Large intestine (tissue), 12 donors: ENCODE data around the gene POU2F1. TPM values are rescaled to one million over a fixed set of nuclear protein-coding genes. Genes with fewer than 3 reads are reported as not detected.

Experiments
- DNase-seq, 2 donors: peaks; one replicate each; pipeline versions ENCODE4 v3.0.0 to v3.0.0-alpha.2; 2013
- H3K27ac ChIP-seq: one replicate; pipeline ENCODE4 v1.5.1; 2013; ENCODE audit warnings: low read length
- H3K27me3 ChIP-seq: 2 replicates; pipeline ENCODE4 v1.6.1; 2013; ENCODE audit warnings: low read length; ENCODE audit not compliant: control insufficient read depth, insufficient read depth
- H3K36me3 ChIP-seq: 2 replicates; pipeline ENCODE4 v1.6.1; 2013; ENCODE audit warnings: low read length; ENCODE audit not compliant: control insufficient read depth, insufficient read depth
- H3K4me1 ChIP-seq: one replicate; pipeline ENCODE4 v1.6.1; 2013; ENCODE audit warnings: low read length; ENCODE audit not compliant: control insufficient read depth, insufficient read depth
- H3K4me3 ChIP-seq: one replicate; pipeline ENCODE4 v1.5.1; 2013; ENCODE audit warnings: low read length
- H3K9me3 ChIP-seq: one replicate; pipeline ENCODE4 v1.6.1; 2013; ENCODE audit warnings: mild to moderate bottlenecking, low read depth, low read length, moderate library complexity; ENCODE audit not compliant: control insufficient read depth
- WGBS: methylation state at CpG from one replicate; pipeline ENCODE4 v1.1.5; 2013; ENCODE audit warnings: low lambda C conversion rate; ENCODE audit not compliant: insufficient coverage; 5-methylcytosine and 5-hydroxymethylcytosine counted together
- long read RNA-seq, 11 donors: transcript quantifications; one replicate each; lab custom pipeline, GENCODE V29; 2026
- polyA plus RNA-seq: library from polyadenylated mRNA; unstranded; fragments of 120-200 nt; gene quantifications from one replicate; pipeline ENCODE4 v1.2.1, GENCODE V29; 2013

The POU2F1 gene
- polyA plus RNA-seq = 8.9 TPM
- long read RNA-seq, donor 1 = 0 reads
- long read RNA-seq, donor 2 = 0 reads
- long read RNA-seq, donor 3 = 0 reads
- long read RNA-seq, donor 4 = 0 reads
- long read RNA-seq, donor 5 = 0 reads
- long read RNA-seq, donor 6 = 0 reads
- long read RNA-seq, donor 7 = 0 reads
- long read RNA-seq, donor 8, full-length matches to known transcripts = 1 of 1 reads
- long read RNA-seq, donor 8, partial matches to known transcripts = 0 of 1 reads
- long read RNA-seq, donor 8, other reads (novel, unspliced or antisense) = 0 of 1 reads
- long read RNA-seq, donor 9, partial matches to known transcripts = 9 of 9 reads
- long read RNA-seq, donor 9, other reads (novel, unspliced or antisense) = 0 of 9 reads
- long read RNA-seq, donor 10, full-length matches to known transcripts = 1 of 1 reads
- long read RNA-seq, donor 10, partial matches to known transcripts = 0 of 1 reads
- long read RNA-seq, donor 10, other reads (novel, unspliced or antisense) = 0 of 1 reads
- long read RNA-seq, donor 11 = 0 reads

GRCh38 chr1:167220537-167221125 lies at the start of gene POU2F1:
POU2F1 (plus strand) TSS chr1:167220886; CDS start chr1:167220898, 12 bp downstream.
- Histone ChIP-seq H3K4me1 (peaks cover 18% of the 10 kb centered on the region), H3K27ac (peak within 1 kb of the TSS; percentile 96), H3K27me3 (no peaks in the 10 kb centered on the region), H3K4me3 (peak within 1 kb of the TSS; percentile 86), H3K9me3 (no peaks in the 10 kb centered on the region), H3K36me3 (no peaks in the 10 kb centered on the region)
- peak; percentile 99 to 100 for DNase-seq
- no CpG with 5 or more reads among the region's 53 CpGs for WGBS

- H3K27me3 ChIP-seq = no peaks in the 10 kb centered on the region
- no peak overlapping the region for H3K4me3 ChIP-seq
- no CpG with 5 or more reads among the region's 7 CpGs for WGBS
- peaks cover 7% of the 10 kb centered on the region for H3K4me1 ChIP-seq
- no peaks in the 10 kb centered on the region for H3K36me3 ChIP-seq
- H3K27ac ChIP-seq = no peak overlapping the region
- H3K9me3 ChIP-seq = no peaks in the 10 kb centered on the region
- no peak for DNase-seq
These were observed 49.3 kb upstream of the POU2F1 start for GRCh38 chr1:167171286-167171929.

- Histone ChIP-seq H3K27ac (no peak overlapping the region), H3K4me1 (no peaks in the 10 kb centered on the region), H3K36me3 (no peaks in the 10 kb centered on the region), H3K9me3 (peaks cover 5% of the 10 kb centered on the region), H3K4me3 (no peak overlapping the region), H3K27me3 (no peaks in the 10 kb centered on the region)
- WGBS = 100% methylated on average over 1 of the region's 5 CpGs
- DNase-seq = no peak
These were observed 47.0 kb upstream of the POU2F1 start for GRCh38 chr1:167173516-167174184.

- Histone ChIP-seq H3K27ac (no peak overlapping the region), H3K4me1 (no peaks in the 10 kb centered on the region), H3K4me3 (no peak overlapping the region), H3K27me3 (no peaks in the 10 kb centered on the region), H3K36me3 (no peaks in the 10 kb centered on the region), H3K9me3 (peaks cover 5% of the 10 kb centered on the region)
- DNase-seq = peak in 1 of 2 donors; percentile 27
These were observed 44.8 kb upstream of the POU2F1 start for GRCh38 chr1:167175901-167176300.

GRCh38 chr1:167178831-167179230 lies 41.9 kb upstream of the POU2F1 start:
- Histone ChIP-seq H3K27ac (no peak overlapping the region), H3K9me3 (peaks cover 5% of the 10 kb centered on the region)
- WGBS = 0% methylated on average over 1 of the region's 1 CpG

GRCh38 chr1:167182571-167183320 lies 37.9 kb upstream of the POU2F1 start:
- Histone ChIP-seq H3K9me3 (no peaks in the 10 kb centered on the region), H3K27ac (no peak overlapping the region), H3K4me1 (no peaks in the 10 kb centered on the region), H3K4me3 (no peak overlapping the region), H3K36me3 (no peaks in the 10 kb centered on the region), H3K27me3 (no peaks in the 10 kb centered on the region)
- no peak for DNase-seq

More at GRCh38 chr1:167178831-167179230, 41.9 kb upstream of the POU2F1 start:
- Histone ChIP-seq H3K36me3 (no peaks in the 10 kb centered on the region), H3K4me1 (no peaks in the 10 kb centered on the region), H3K27me3 (no peaks in the 10 kb centered on the region), H3K4me3 (no peak overlapping the region)
- no peak for DNase-seq

GRCh38 chr1:167184081-167184480 lies 36.6 kb upstream of the POU2F1 start:
- no peak for DNase-seq
- Histone ChIP-seq H3K9me3 (no peaks in the 10 kb centered on the region), H3K27me3 (no peaks in the 10 kb centered on the region), H3K4me3 (no peak overlapping the region), H3K27ac (no peak overlapping the region), H3K36me3 (no peaks in the 10 kb centered on the region), H3K4me1 (no peaks in the 10 kb centered on the region)
- 100% methylated on average over 1 of the region's 2 CpGs for WGBS

GRCh38 chr1:167185062-167185461 lies 35.6 kb upstream of the POU2F1 start:
- Histone ChIP-seq H3K4me3 (no peak overlapping the region), H3K27me3 (no peaks in the 10 kb centered on the region), H3K36me3 (no peaks in the 10 kb centered on the region), H3K4me1 (no peaks in the 10 kb centered on the region), H3K27ac (no peak overlapping the region), H3K9me3 (no peaks in the 10 kb centered on the region)
- no peak for DNase-seq
- WGBS = no CpG with 5 or more reads among the region's 3 CpGs

GRCh38 chr1:167185974-167186657 lies 34.6 kb upstream of the POU2F1 start:
- DNase-seq = no peak
- H3K9me3 ChIP-seq = no peaks in the 10 kb centered on the region
- no peaks in the 10 kb centered on the region for H3K27me3 ChIP-seq
- H3K27ac ChIP-seq = no peak overlapping the region
- H3K36me3 ChIP-seq = no peaks in the 10 kb centered on the region
- H3K4me1 ChIP-seq = no peaks in the 10 kb centered on the region
- no peak overlapping the region for H3K4me3 ChIP-seq
- no CpG with 5 or more reads among the region's 6 CpGs for WGBS
